Heart left ventricle (tissue), 16 donors: ENCODE data around the gene MRTFA. TPM values are rescaled to one million over a fixed set of nuclear protein-coding genes. Genes with fewer than 3 reads are reported as not detected.

ENCODE experiments used
- ATAC-seq, 4 donors: fragments of 200-7000 bp; cut with Tn5 transposase; one replicate each; pipeline ENCODE4 v1.9.1; 2020 to 2022; ENCODE audit warnings: moderate library complexity in 4 of 4, mild to moderate bottlenecking in 3 of 4, moderate number of reproducible peaks in 1 of 4
- DNase-seq, 5 donors: peaks; one replicate each; pipeline ENCODE4 v3.0.0-alpha.2; 2020
- H3K27ac ChIP-seq, 12 donors: fragments of 200-600 bp; sonication (generic) in 4 of 12; one replicate each; pipeline versions ENCODE4 v1.5.0 to v1.8.0; 2016 to 2022; ENCODE audit warnings: mild to moderate bottlenecking in 2 of 12
- H3K27me3 ChIP-seq, 9 donors: fragments of 200-600 bp; sonication (generic) in 2 of 9; one replicate each; pipeline versions ENCODE4 v1.5.1 to v1.8.0; 2016 to 2022; ENCODE audit warnings: mild to moderate bottlenecking in 3 of 9
- H3K36me3 ChIP-seq, 9 donors: fragments of 200-600 bp; sonication (generic) in 2 of 9; one replicate each; pipeline versions ENCODE4 v1.5.0 to v1.8.0; 2018 to 2022; ENCODE audit warnings: mild to moderate bottlenecking in 2 of 9
- H3K4me1 ChIP-seq, 12 donors: fragments of 200-600 bp; sonication (generic) in 4 of 12; one replicate each; pipeline versions ENCODE4 v1.5.0 to v1.8.0; 2016 to 2022; ENCODE audit warnings: mild to moderate bottlenecking in 3 of 12
- H3K4me3 ChIP-seq, 12 donors: fragments of 200-600 bp; sonication (generic) in 4 of 12; one replicate each; pipeline versions ENCODE4 v1.5.0 to v1.8.0; 2017 to 2022; ENCODE audit warnings: mild to moderate bottlenecking in 9 of 12, moderate library complexity in 4 of 12
- H3K9me3 ChIP-seq, 12 donors: fragments of 200-600 bp; sonication (generic) in 4 of 12; one replicate each; pipeline versions ENCODE4 v1.5.0 to v1.8.0; 2016 to 2022; ENCODE audit warnings: mild to moderate bottlenecking in 1 of 12
- CTCF ChIP-seq, 12 donors: fragments of 200-600 bp; sonication (generic) in 4 of 12; IDR thresholded peaks; one replicate each; pipeline versions ENCODE4 v1.5.0 to v1.8.0; 2018 to 2022; ENCODE audit warnings: antibody characterized with exemption in 12 of 12, mild to moderate bottlenecking in 5 of 12
- POLR2A ChIP-seq, 2 donors: fragments of 450-650 bp; IDR thresholded peaks; one replicate each; pipeline ENCODE4 v1.6.1; 2017; ENCODE audit warnings: antibody characterized with exemption in 2 of 2, mild to moderate bottlenecking in 2 of 2, moderate library complexity in 2 of 2
- WGBS, 4 donors: extraction: QIAGEN DNeasy Blood & Tissue Kit in 2 of 4; methylation state at CpG; one replicate each; pipeline versions ENCODE4 v1.1.5 to v1.1.7; 2013 to 2018; 5-methylcytosine and 5-hydroxymethylcytosine counted together
- intact Hi-C, 10 donors: fragments of 100-400 bp; cut with DNase I; formaldehyde crosslinking; loops; one replicate each; pipeline versions ENCODE4 v1.11.1 to v1.14.2; 2022
- polyA plus RNA-seq, 2 donors: library from polyadenylated mRNA; stranded (reverse); fragments of 200-250 nt; gene quantifications; one replicate each; pipeline ENCODE4 v1.2.3, GENCODE V29; 2013
- total RNA-seq, 9 donors: library from RNA; depleted of rRNA in 2 of 9; stranded (reverse); fragments of >200 nt in 2 of 9; fragmentation: NEBNext Ultra II Directional in 3 of 9; extraction: Animal tissue kit (Norgen Biotek cat#: 25700) in 3 of 9; gene quantifications; one replicate each; pipeline versions ENCODE4 v1.1.0 to v1.2.4, GENCODE V29; 2016 to 2023
- donor health status: ischemic (EF 13 %, LVEDD 7.1; RV severe dilation, severe dysfunction).
- donor health status: healthy with polysubstance abuse.
- donor health status: DM: no; HTN: yes; CAD: no.
- donor health status: DM: no; HTN: no; CAD: no.
- donor health status: ischemic (EF 25% LVEDD 6.9; RV normal size, moderate dysfunction).
- donor health status: ischemic (EF 25% LVEDD 5.7; RV mildly dilated, moderate dysfunction).
- donor health status: healthy.
- donor health status: DM: yes; HTN: yes; CAD: no.
- donor health status: ischemic (EF 35%, LVEDD 5.7; RV mildly dilated, moderate dysfunction).
- donor health status: nonischemic (EF 11% LVEDD 7.7; RV severe dilation, severe dysfunction).
- donor health status: DM: yes; HTN: yes; CAD: no.
- donor health status: PGD.
- donor health status: ischemic (EF 29% LVEDD 5.4; RV normal size, mild dysfunction).
- donor health status: nonischemic (EF 23%, LVEDD 6.1; RV moderate dilation, normal function).

The MRTFA gene
- total and polyA plus RNA-seq, 11 donors = 14.0 to 52.6 (median 26.9) TPM

DNA sequence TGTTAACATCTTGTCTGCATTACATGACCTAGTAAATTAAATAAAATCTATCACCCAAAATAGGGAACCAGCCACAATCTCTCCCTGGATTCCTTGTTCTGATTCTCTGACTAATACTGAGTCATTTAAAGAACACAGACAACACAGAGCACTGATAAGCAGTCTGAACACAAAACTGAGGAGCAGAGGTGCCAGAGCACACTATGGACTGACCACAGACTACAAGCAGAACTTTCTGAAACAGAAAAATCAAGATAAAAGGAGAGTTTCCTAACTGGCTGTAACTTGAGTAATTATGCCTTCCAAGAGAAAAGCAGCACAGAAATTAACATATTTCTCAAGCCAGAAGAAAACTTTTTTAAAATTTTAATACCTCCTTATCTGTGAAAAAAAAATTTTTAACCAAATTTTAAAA lies 137.3 kb downstream of the MRTFA start:
- H3K27ac ChIP-seq = peak overlapping the region in 11 of 12 donors; percentile 3 to 71 (median 42)
- H3K27me3 ChIP-seq = no peaks in the 10 kb centered on the region
- intact Hi-C loops = no loop called here
- DNase-seq = peak in 1 of 5 donors; percentile 56
- H3K36me3 ChIP-seq = no peaks in the 10 kb centered on the region
- no peak for TF ChIP-seq POLR2A (IDR thresholded peaks at IDR 0.05)
- H3K4me1 ChIP-seq = peaks cover 0 to 48% (median 24%) of the 10 kb centered on the region in 12 donors
- H3K9me3 ChIP-seq = no peaks in the 10 kb centered on the region
- ATAC-seq = peak; percentile 94 to 99 (median 96)
- no peak overlapping the region for H3K4me3 ChIP-seq

GRCh38 chr22:40498420-40499208 lies 137.9 kb downstream of the MRTFA start:
- peak overlapping the region in 10 of 12 donors; percentile 3 to 71 (median 46) for H3K27ac ChIP-seq
- H3K4me1 ChIP-seq = peaks cover 0 to 46% (median 24%) of the 10 kb centered on the region in 12 donors
- no peaks in the 10 kb centered on the region for H3K27me3 ChIP-seq
- no peak for DNase-seq
- no peak for TF ChIP-seq CTCF (IDR thresholded peaks at IDR 0.05)
- TF ChIP-seq POLR2A (IDR thresholded peaks at IDR 0.05) = no peak
- H3K4me3 ChIP-seq = no peak overlapping the region
- intact Hi-C loops = no loop called here
- no peaks in the 10 kb centered on the region for H3K36me3 ChIP-seq
- 70 to 73% (median 72%) methylated on average over 6 of the region's 6 CpGs for WGBS, 4 donors
- no peaks in the 10 kb centered on the region for H3K9me3 ChIP-seq
- ATAC-seq = peak in 3 of 4 donors; percentile 38 to 75 (median 39)

- no peak for ATAC-seq
- Histone ChIP-seq H3K9me3 (no peaks in the 10 kb centered on the region), H3K36me3 (no peaks in the 10 kb centered on the region), H3K27me3 (no peaks in the 10 kb centered on the region), H3K4me1 (peaks cover 0 to 62% (median 33%) of the 10 kb centered on the region in 12 donors), H3K27ac (peak overlapping the region in 9 of 12 donors; percentile 53 to 81 (median 71)), H3K4me3 (no peak overlapping the region)
- no peak for DNase-seq
- TF ChIP-seq POLR2A (IDR thresholded peaks at IDR 0.05) = no peak
- TF ChIP-seq CTCF (IDR thresholded peaks at IDR 0.05) = no peak
- intact Hi-C loops = loop anchor here in 1 of 10 donors (5.0 kb wide), 1 partner anchor 144 kb away; the partner anchor contains the start of gene MRTFA
- 82 to 91% (median 87%) methylated on average over 2 of the region's 2 CpGs for WGBS, 4 donors
Measured at GRCh38 chr22:40493441-40493840, 143.1 kb downstream of the MRTFA start.

DNA sequence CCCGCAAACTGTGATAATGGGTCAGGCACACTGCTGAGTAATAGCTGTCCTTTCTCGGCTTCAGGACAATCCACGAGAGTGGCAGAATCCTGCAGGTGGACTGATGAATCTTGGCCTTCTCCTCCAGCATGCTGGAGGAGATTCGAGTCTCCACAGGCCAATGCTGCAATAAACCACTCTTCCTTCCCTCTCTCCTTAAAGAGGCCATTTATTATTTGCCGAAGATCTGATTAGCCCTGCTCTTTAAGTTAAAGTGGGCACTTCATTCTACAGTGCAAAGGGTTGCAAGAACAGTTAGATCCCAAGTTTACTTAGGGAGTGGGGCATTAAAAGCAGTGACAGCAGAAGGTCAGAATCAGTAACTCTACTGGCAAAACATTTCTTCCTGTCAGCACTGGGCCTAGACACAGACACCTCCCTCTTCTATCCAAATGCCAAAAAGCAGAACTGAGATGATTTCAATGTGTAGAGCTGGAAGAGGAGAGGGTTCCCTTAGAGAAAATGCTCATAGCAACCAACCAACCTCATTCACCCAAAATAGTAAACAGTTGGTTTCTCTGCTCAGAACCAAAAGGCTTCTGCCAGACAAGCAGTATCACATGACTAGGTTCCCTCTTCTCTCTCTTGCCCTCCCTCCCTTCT lies 144.4 kb downstream of the MRTFA start:
- TF ChIP-seq CTCF (IDR thresholded peaks at IDR 0.05) (no peak), POLR2A (IDR thresholded peaks at IDR 0.05) (no peak)
- peak overlapping the region in 3 of 12 donors; percentile 0 to 19 (median 3) for H3K4me3 ChIP-seq
- WGBS, 4 donors = 33 to 44% (median 36%) methylated on average over 5 of the region's 5 CpGs
- no peaks in the 10 kb centered on the region for H3K9me3 ChIP-seq
- H3K27me3 ChIP-seq = no peaks in the 10 kb centered on the region
- H3K4me1 ChIP-seq = peaks cover 0 to 61% (median 33%) of the 10 kb centered on the region in 12 donors
- peak; percentile 84 to 95 (median 94) for ATAC-seq
- H3K36me3 ChIP-seq = no peaks in the 10 kb centered on the region
- peak in 2 of 5 donors; percentile 32 to 37 for DNase-seq
- intact Hi-C loops = loop anchor here in 1 of 10 donors (5.0 kb wide), 1 partner anchor 145 kb away; the partner anchor contains the start of gene MRTFA
- H3K27ac ChIP-seq = peak overlapping the region; percentile 53 to 81 (median 68)
